NCI-H1105 (cell line): ENCODE data around the gene TMEM120A.

ENCODE experiments used
- DNase-seq: peaks from one replicate; lab custom pipeline; 2025; lab: John Stamatoyannopoulos, UW

TMEM120A gene

DNA sequence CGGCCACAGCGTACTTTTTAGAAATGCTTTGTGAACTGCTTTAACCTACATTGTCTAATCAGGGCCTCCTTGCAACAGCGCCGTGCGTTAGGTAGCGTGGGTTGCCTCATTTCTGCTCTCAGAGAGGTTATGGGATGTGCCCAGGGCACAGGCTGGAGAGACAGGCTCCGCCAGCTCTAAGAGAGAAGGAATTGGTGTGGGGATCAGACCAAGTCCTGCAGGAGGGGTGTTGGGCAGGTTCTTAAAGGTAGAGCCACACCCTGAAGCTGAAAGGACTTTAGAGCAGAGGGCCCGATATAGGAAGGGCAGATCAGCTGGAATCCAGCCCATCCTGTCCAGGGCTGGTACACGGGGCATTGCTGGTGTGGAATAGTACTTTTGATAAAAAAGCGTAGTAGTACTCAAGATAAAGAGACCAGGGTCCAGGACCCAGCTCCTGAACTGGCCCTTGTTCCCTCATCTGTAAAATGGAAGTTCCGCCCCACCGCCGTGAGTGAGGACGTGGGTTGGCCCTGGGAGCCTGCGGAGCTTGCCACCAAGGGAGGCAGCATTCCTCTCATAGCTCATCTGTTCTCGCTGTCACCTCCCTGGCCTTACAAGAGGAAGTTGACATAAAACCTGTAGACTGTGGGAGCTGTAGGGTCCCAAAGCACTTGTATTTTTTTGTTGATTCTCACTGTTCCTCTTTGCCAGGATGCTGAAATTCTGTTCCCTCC lies 37.2 kb downstream of the TMEM120A start:
- no peak for DNase-seq

DNA sequence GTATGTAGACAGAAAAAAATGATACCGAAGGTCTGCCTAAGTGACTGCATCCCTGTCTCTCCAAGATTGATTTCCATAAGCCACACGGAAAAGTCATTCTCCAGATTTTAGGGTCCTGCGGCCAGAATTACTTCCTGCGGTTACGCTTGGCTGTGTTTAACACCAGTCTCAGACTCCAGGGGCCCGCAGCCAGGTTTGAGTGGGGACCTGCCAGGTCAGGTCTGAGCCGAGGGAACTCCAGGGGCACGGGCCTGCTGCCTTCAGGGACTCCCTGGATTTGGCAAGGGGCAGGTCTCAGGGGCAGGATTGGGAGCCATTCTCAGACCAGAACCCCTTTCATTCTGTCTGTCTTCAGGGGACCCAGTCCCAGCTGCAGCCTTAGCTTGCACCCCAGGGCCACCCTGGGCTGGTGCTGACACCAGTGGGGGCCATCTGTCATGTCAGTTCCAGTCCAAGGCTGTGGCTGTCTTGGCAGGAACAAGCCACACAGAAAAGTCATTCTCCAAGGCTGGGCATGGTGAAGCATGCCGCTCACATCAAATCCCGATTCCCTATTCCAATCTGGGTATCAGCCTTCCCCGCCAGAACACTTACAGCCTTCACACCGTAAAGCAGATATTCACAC lies 39.0 kb downstream of the TMEM120A start:
- no peak for DNase-seq

- DNase-seq: no peak
Measured at GRCh38 chr7:75953931-75954330, 40.5 kb downstream of the TMEM120A start.

DNA sequence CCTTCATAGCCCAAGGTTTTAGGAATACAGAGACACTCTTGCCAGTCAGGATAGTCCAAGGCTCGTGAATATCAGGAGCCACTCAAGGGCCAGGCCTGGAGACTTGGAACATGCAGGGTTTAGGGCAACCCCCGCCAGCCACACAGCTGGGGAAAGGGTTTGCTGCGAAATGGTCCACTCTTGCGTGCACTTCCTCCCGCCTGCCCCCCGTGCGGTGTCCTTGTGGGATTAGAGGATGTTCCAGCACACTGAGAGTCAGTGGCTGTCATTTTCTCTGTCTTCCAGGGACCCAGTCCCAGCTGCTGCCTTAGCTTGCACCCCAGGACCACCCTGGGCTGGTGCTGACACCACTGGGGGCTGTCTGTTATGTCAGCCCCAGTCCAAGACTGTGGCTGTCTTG lies 41.0 kb downstream of the TMEM120A start:
- DNase-seq: no peak

GRCh38 chr7:75951506-75951905 lies 42.9 kb downstream of the TMEM120A start:
- DNase-seq: no peak

GRCh38 chr7:75950111-75950681 lies 44.2 kb downstream of the TMEM120A start:
- DNase-seq: no peak

- DNase-seq: no peak
Measured at GRCh38 chr7:75948179-75948578, 46.2 kb downstream of the TMEM120A start.

DNA sequence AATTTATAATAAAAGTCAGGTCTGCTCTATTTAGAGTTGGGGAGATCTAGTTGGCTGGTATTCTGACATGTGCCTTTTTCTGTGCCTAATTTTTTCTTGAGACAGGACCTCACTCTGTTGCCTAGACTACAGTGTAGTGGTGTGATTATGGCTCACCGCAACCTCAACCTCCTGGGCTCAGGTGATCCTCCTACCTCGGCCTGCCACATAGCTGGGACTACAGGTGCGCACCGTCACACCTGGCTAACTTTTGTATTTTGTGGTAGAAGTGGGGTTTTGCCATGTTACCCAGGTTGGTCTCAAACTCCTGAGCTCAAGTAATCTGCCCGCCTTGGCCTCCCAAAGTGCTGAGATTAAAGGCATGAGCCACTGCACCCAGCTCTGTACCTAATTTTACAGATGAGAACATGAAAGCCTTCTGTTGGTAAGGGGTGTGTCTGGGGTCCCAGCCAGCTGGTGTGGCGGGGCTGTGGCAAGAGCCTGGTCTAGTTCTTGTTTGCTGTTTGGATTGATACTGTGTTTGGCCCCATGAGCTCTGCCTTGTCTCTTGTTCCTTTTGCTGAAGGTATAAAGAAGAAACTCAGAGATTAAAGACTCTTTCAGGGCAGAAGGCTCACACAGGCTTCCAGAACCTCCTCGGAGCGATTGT lies 48.1 kb downstream of the TMEM120A start:
- DNase-seq: no peak

DNA sequence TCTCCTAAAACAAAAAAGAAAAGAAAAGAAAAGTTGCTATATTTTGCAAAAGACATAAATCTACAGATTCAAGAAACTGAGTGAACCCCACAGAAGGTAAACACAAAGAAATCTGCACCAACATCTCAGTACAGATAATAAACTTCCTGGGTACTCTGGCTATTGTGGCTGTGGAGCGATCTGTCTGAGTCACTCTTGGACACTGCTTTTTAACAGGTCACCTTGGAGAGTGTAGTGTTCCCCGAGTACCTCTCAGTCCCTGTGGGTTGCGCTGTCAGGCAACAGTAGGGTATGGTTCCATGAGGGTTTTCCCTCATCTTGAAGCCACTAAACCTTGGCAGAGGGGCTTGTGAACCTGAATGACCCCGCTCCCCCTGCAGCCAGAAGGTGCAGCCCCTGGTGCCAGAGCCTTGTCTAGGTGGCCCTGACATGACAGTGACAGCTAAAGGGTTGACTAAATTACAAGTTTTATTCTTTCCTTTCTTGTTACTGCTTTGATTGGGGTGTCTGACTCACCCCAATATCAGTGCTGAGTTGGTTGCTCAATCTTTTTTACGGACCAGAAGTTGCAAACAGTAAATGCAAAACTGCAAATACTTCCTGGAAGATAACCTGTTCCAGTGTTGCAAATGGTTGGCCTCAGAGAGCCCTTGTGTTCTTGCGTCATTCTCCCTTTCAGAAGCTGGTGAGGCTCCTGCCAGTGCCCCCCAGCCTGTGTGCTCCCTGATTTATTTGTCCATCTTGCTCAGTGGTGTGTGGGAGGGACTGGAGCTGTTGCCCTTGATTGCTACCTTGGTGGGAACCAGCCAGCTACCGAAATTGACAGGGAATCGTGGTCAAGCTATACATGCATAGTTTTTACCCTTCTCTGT lies 48.9 kb downstream of the TMEM120A start:
- no peak for DNase-seq

DNA sequence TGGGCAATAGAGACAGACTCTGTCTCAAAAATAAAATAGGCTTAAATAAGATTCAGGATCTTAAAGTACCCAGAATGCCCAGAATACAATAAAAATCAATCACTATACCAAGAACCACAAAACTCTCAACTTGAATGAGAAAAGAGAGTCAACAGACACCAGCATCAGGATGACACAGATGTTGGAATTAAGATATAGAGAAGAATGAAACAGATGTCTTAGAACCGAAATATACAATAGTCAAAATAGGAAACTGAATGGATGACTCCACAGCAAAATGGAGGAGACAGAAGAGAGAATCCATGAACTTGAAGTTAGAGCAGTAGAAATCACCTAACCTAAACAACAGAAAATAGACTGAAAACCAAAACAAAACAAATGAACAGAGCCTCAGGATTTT lies 49.9 kb downstream of the TMEM120A start:
- no peak for DNase-seq

GRCh38 chr7:75943864-75944263 lies 50.5 kb downstream of the TMEM120A start:
- DNase-seq: no peak

DNA sequence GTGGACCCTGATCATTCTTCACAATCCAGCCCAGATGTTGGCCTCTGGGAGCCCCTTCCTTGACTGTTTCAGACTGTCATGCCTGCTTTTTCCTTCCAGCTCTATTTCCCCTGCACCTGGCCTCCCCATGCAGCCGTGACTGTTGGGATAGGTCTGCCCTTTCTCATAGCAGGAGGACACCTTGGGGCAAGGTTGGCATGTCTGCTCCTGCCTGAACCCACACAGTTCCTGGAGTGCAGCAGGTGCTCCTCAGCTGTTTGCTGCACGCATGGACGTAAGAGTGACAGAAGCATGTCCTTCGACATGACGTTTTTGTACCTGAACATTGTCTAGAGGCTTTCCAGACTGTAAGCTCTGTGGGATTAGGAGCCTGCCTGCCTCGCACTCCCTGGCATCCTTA lies 55.5 kb downstream of the TMEM120A start:
- DNase-seq: peak; percentile 30

GRCh38 chr7:75937958-75938786 lies 56.2 kb downstream of the TMEM120A start:
- DNase-seq: no peak
